PC-3 (cell line): Measurements from ENCODE around the gene ABCC3. TPM values are rescaled to one million over a fixed set of nuclear protein-coding genes. Genes with fewer than 3 reads are reported as not detected.

ENCODE experiments used
- ATAC-seq: fragments of 200-7000 bp; cut with Tn5 transposase; 2 replicates; pipeline ENCODE4 v1.9.1; 2020; ENCODE audit warnings: mild to moderate bottlenecking, moderate library complexity
- BruUV-seq: library from RNA; stranded (reverse); fragments of 400-500 nt; replicated peaks from 2 replicates; lab custom pipeline; 2021; lab: Mats Ljungman, UMichigan
- CTCF ChIA-PET: fragments of 300-600 bp; sonication (Branson Sonifier 250); formaldehyde crosslinking; loops from one replicate; lab custom pipeline; 2022; ENCODE audit warnings: antibody characterized with exemption; lab: Charles Lee
- POLR2A ChIA-PET: fragments of 300-600 bp; sonication (Branson Sonifier 250); formaldehyde crosslinking; loops from one replicate; lab custom pipeline; 2022; ENCODE audit warnings: antibody characterized with exemption; ENCODE audit not compliant: unreplicated experiment; lab: Charles Lee
- DNase-seq: peaks from one replicate; pipeline ENCODE4 v3.0.0-alpha.2; 2015
- H2AFZ ChIP-seq: fragments of 300-600 bp; sonication (generic); 2 replicates; pipeline ENCODE4 v1.6.0; 2016; ENCODE audit warnings: antibody characterized with exemption, low read length
- H3F3A ChIP-seq: fragments of 300-600 bp; sonication (generic); one replicate; pipeline ENCODE4 v1.6.0; 2017; ENCODE audit warnings: antibody characterized with exemption, low read length, control low read depth, mild to moderate bottlenecking; ENCODE audit not compliant: unreplicated experiment
- H3K27ac ChIP-seq: fragments of 300-600 bp; sonication (generic); 2 replicates; pipeline ENCODE4 v1.5.1; 2016; ENCODE audit warnings: mild to moderate bottlenecking, low read length
- H3K27me3 ChIP-seq: fragments of 300-600 bp; sonication (generic); 2 replicates; pipeline ENCODE4 v1.6.1; 2016; ENCODE audit warnings: low read length, mixed read lengths
- H3K36me3 ChIP-seq: fragments of 300-600 bp; sonication (generic); 2 replicates; pipeline ENCODE4 v1.6.1; 2016; ENCODE audit warnings: low read depth, mixed run types, low read length, mixed read lengths
- H3K4me1 ChIP-seq: fragments of 300-600 bp; sonication (generic); 2 replicates; pipeline ENCODE4 v1.5.1; 2016; ENCODE audit warnings: low read length; ENCODE audit not compliant: insufficient read depth
- H3K4me2 ChIP-seq: fragments of 300-600 bp; sonication (generic); 2 replicates; pipeline ENCODE4 v1.6.0; 2016; ENCODE audit warnings: low read length
- H3K4me3 ChIP-seq: fragments of 300-600 bp; sonication (generic); 2 replicates; pipeline ENCODE4 v1.5.1; 2016; ENCODE audit warnings: mild to moderate bottlenecking, low read length, mixed read lengths
- H3K79me2 ChIP-seq: fragments of 300-600 bp; sonication (generic); 2 replicates; pipeline ENCODE4 v1.6.1; 2017; ENCODE audit warnings: low read length, mixed read lengths
- H3K9ac ChIP-seq: fragments of 300-600 bp; sonication (generic); 2 replicates; pipeline ENCODE4 v1.6.0; 2016; ENCODE audit warnings: mild to moderate bottlenecking, low read length
- H3K9me2 ChIP-seq: fragments of 300-600 bp; sonication (generic); replicated peaks from 2 replicates; pipeline ENCODE4 v1.6.1; 2016; ENCODE audit warnings: mixed run types, low read length, mixed read lengths
- H3K9me3 ChIP-seq: fragments of 300-600 bp; sonication (generic); 2 replicates; pipeline ENCODE4 v1.6.1; 2016; ENCODE audit warnings: low read length, mixed read lengths
- H4K20me1 ChIP-seq: fragments of 300-600 bp; sonication (generic); 2 replicates; pipeline ENCODE4 v1.6.1; 2016; ENCODE audit warnings: low read length, mixed read lengths
- CTCF ChIP-seq: fragments of 300-600 bp; sonication (generic); conservative IDR thresholded peaks from 2 replicates; pipeline ENCODE4 v1.5.1; 2017; ENCODE audit warnings: antibody characterized with exemption, low read depth, mild to moderate bottlenecking, low read length
- EZH2 ChIP-seq: fragments of 300-600 bp; sonication (generic); IDR thresholded peaks from one replicate; pipeline ENCODE4 v1.6.1; 2017; ENCODE audit warnings: antibody characterized with exemption, mild to moderate bottlenecking, low read length; ENCODE audit not compliant: unreplicated experiment
- EZH2phosphoT487 ChIP-seq: fragments of 300-600 bp; sonication (generic); IDR thresholded peaks from 2 replicates; pipeline ENCODE4 v1.6.1; 2018; ENCODE audit warnings: mild to moderate bottlenecking, antibody characterized with exemption, low read length, borderline replicate concordance
- intact Hi-C: fragments of 100-400 bp; cut with micrococcal nuclease; formaldehyde crosslinking; loops from 2 replicates; pipeline ENCODE4 v1.9.0; 2023
- total RNA-seq: library from RNA; depleted of rRNA; stranded (reverse); fragments of >200 nt; gene quantifications from 2 replicates; pipeline ENCODE4 v1.2.3, GENCODE V29; 2014

The ABCC3 gene
- total RNA-seq, 1 experiment from 2014 or later = 50.2 TPM

- Histone ChIP-seq H3K9me3 (no peaks in the 10 kb centered on the region), H3K4me1 (peaks cover 37% of the 10 kb centered on the region), H3K27me3 (no peaks in the 10 kb centered on the region), H3K79me2 (no peaks in the 10 kb centered on the region), H3K27ac (peak overlapping the region; percentile 89), H3K4me3 (peak overlapping the region; percentile 26; the same call in 1 of the 2 replicates), H3K9ac (peak overlapping the region; percentile 58), H3K36me3 (no peaks in the 10 kb centered on the region; the same call in 1 of the 2 replicates), H3K9me2 (no peaks in the 10 kb centered on the region), H3K4me2 (peak overlapping the region; percentile 73), H2AFZ (peak overlapping the region; percentile 15), H4K20me1 (no peaks in the 10 kb centered on the region), H3F3A (no peaks in the 10 kb centered on the region)
- no TSS peak for BruUV-seq
- ChIA-PET POLR2A (interaction anchor here (0.6 to 1.6 kb wide), 5 partner anchors 12 to 31 kb away, joined by 4 to 12 read pairs (median 5); no protein-coding TSS in a partner anchor), CTCF (interaction anchor here (0.6 to 2.4 kb wide), 6 partner anchors 23 to 33 kb away, joined by 3 to 13 read pairs (median 4); no protein-coding TSS in a partner anchor)
- TF ChIP-seq EZH2 = no peak
- no peak for TF ChIP-seq CTCF
- ATAC-seq (peak; percentile 76), DNase-seq (peak; percentile 100)
- intact Hi-C loops = loop anchor here (1.0 kb wide), 2 partner anchors 24 to 31 kb away; no protein-coding TSS in a partner anchor
These were observed 27.2 kb downstream of the ABCC3 start for GRCh38 chr17:50661795-50662391.

GRCh38 chr17:50662632-50663225 lies 28.0 kb downstream of the ABCC3 start:
- H3K36me3 ChIP-seq = no peaks in the 10 kb centered on the region; the same call in 1 of the 2 replicates
- H3K27me3 ChIP-seq = no peaks in the 10 kb centered on the region
- peak overlapping the region; percentile 32; the same call in 1 of the 2 replicates for H3K9ac ChIP-seq
- ChIA-PET CTCF (interaction anchor here (1.3 kb wide), 1 partner anchor 32 kb away, joined by 5 read pairs; no protein-coding TSS in a partner anchor), POLR2A (interaction anchor here (0.6 to 1.4 kb wide), 4 partner anchors 14 to 441 kb away, joined by 4 to 12 read pairs (median 4); no protein-coding TSS in a partner anchor)
- H3K4me3 ChIP-seq = no peak overlapping the region
- H2AFZ ChIP-seq = no peak overlapping the region
- no peaks in the 10 kb centered on the region for H3K9me3 ChIP-seq
- DNase-seq (no peak), ATAC-seq (no peak)
- H3K27ac ChIP-seq = peak overlapping the region; percentile 89
- no TSS peak for BruUV-seq
- peak overlapping the region; percentile 73 for H3K4me2 ChIP-seq
- TF ChIP-seq CTCF (no peak), EZH2phosphoT487 (no peak), EZH2 (no peak)
- no peaks in the 10 kb centered on the region for H3F3A ChIP-seq
- intact Hi-C loops = no loop called here
- no peaks in the 10 kb centered on the region for H3K9me2 ChIP-seq
- peaks cover 41% of the 10 kb centered on the region for H3K4me1 ChIP-seq
- H4K20me1 ChIP-seq = no peaks in the 10 kb centered on the region
- no peaks in the 10 kb centered on the region for H3K79me2 ChIP-seq
